ENCODE results near the gene IFIH1.

Gene IFIH1

DNA sequence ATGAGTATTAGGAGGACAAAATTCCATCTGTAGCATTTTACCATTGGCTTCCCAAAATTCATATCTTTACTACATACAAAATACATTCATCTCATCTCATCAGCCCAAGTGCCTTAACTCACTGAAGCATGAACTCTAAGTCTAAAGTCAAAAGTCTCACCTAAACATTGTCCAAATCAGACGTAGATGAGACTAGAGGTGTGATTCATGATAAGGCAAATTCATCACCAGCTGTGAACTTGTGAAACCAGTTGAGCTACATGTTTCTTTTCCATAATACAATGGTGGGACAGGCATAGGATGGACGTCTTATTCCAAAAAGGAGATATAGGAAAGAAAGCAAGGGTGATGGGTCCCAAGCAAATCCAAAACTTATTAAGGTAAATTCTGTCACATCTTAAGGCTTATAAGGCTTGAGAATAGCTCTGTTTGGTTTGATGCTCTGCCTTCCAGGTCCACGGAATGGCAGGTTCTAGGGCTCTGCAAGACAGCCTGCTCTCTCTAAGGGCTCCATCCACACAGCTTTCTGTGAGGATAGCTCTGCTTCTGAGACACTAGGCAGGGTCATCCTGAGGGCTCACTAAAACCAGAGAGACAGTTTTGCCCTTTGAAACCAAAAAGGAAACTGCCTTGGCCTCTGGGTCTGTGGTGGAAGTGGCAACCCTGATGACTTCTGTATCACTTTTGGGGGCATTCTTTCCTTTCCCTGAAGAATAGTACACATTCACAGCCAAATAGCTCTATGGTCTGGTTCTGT lies 9.6 kb downstream of the IFIH1 start:
- no peak for DNase-seq

DNA sequence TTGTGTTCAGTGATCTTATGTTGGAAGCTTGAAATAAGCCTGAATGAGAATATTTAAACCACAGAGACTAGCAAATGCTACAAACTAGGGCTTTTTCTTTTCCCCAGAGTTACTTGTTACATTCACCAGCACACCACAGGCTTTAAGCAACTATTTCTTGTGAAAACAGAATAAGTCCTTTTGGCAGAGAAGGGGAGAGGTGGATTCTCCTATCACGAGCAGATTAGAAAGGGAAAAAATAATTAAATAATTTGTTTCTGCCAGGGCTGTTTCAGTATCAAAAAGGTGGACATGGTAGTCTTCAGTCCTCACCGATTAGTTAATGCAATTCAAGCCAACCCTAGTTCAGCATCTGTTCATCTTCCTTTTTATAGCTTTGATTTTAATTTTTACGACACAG lies 12.6 kb downstream of the IFIH1 start:
- DNase-seq: no peak

DNA sequence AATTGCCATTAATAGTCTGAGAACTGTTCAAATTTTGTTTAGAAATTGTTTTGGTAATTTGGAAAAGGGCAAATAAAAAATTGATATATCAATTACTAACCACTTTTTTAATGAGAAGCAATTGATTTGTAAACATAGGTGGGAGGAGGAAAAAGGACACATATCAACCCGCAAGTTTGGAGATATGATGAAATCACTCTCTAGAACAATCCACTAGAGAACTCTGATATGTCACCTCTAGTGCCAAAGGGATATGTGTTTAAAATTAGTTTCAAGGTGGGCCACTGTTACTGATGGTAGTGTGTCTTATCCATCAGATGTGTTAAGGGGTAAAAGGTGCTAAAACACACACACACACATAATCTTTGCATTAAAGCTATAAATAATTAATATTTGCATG lies 16.6 kb downstream of the IFIH1 start:
- no peak for DNase-seq

DNA sequence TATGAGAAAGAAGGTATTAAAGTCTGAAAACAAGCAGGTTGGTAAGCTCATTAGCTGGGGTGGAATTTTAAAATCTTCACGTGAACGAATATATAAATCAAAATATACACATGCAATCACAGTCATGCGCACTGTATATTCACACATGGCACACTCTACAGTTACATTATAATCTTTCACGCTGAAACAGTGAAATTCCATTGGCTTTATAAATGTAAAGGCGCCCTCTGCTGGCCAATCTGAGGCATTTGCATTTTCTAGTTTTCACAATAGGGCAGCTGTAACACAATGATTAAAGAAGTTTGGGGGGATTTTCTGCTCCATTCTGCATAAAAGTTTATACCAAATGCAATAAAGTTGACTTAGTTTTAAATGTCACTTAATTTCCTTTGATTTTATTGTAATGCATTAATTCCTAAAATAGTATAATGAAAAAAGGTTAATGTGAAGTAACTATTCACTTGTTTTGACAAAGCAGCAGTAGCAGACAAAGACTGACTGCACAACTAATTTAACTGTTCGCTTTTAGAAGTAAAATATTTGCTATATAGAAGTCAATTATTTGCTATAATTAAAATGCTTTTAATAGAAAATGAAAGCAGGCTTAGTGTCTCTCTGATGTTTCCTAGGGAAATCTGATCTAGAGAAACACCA lies 17.2 kb downstream of the IFIH1 start:
- peak; percentile 84 for DNase-seq

DNA sequence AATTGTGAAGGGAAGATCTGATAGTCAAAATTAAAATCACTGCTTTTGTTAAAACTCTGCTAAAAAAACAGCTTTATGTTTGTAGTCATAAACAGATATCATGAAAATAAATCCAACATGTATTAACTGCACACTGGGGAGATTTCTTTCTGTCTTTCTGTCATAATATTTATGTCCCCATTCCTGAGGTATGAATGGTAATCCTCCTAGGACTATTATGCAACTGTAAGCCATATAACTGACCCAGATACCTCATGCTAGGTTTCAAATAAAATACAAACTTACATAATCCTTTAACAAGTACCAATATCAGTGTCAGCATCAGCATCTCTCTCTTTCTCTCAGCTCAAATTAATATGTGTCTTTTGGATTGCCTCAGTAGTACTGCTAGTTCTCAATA lies 18.2 kb downstream of the IFIH1 start:
- DNase-seq: no peak

DNA sequence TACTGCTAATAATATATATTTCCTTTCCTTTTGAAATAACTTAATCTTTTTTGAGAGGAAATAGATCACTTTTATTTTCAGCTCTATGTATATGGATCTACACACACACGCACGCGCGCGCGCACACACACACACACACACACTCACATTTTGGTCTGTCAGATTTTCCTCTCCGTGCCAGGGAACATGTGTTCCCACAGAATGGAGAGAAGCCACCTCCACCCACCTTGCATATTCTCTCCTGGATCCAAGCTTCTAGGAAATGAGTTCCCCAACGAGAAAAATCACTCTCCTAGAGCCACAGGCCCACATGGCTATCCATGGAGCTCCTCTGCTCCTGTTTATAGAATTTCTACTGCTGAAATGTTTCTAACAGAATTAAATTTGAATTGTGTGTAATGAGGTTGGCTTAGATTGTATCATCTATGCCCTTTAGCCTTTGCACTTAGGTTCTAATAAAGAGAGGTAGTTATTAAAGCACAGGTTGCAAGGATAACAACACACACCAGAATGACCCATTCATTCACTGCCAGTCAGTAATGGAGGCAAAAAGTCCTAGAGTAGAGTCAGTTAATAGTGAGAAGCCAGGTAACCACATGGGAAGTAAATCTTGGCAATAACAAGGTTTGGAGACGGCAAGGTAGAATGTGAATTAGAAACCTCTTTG lies 19.7 kb downstream of the IFIH1 start:
- DNase-seq: no peak

DNA sequence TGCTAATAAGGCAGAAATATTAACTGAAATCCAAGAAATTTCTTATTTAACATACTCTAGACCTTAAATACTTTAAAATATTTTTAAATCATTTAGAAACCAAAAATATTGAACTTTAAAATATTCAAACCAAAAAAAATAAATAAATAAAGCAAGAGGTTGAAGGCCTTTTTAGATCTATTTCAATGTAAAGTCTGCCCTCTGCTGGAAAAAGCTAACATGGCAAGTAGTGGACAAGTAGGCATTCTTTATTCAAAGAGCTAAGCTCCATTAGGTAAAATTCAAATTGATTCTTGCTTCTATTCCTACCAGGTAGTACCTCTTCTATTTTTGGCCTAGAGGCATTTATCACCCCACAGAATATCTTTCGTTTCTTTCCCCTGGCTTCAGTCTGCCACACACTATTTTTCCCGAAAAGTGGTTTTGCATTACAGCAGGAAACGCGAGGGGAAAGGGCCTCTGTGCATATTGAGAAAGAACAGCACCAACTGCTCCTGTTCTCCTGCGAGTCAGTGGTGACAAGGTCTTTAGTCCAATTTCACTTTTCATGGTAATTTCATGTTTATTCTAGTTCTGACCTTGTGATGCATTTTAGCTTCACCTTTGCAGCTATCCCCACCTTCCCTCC lies 20.4 kb downstream of the IFIH1 start:
- peak; percentile 87 for DNase-seq

DNA sequence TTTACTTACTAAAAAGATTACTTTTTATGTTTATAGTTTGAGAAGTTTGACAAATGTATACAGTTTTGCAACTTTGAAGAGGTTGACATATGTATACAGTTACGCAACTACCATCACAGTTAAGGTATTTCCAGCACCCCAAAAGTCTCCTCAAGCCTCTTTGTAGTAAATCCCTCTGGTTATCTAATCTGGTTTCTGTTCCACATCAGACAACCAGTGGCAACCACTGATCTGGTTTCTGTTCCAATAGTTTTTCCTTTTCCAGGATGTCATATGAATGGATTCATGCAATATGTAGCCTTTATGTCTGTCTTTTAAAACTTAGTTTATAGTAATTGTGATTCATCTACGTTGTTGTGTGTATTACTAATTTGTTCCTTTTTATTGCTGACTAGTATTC lies 23.5 kb downstream of the IFIH1 start:
- DNase-seq: no peak

DNA sequence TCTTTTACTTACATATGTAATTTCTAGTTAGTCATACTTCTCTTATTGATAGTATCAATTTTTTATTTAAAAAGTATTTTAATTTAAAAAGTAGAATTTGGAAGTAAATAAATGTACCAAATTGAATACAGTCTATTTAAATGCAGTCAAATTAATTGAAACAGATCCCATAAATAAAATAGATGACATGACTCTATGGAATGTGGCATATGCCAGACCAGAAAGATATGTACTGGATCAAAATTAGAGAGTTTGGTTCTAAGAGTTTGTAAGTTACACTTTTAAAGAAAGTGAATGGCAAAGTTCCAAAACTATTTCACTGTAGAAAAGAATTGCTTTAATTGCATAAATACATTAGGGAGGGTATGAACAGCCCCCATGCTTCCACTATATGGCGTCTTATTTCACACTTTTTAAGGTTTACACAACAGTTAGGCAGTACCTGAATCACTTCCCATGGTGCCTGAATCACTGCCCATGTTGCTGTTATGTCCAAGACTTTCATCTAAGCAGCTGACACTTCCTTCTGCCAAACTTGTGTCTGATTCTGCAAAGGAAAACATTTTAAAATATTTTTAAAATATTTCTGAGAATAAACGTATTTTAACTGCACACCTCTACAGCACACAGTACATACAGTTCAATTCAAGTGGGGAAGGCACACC lies 25.2 kb downstream of the IFIH1 start:
- no peak for DNase-seq

DNA sequence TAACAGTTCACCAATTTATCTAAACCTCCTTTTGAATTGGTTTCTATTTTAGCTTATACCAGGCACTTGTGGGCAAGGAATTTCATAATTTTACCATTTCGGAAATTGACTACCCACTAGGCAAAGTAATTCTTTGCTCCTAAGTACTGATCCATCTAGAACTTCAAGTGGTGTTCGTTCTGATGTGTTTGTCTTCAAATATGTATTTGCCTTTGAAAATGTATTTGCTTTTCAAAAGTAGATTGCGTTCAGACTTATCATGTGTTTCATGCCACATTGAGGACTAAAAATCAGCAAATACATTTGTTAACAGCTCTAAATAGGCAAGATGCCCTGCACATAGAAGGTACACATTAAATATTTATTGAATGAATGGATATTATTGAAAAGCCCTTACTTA lies 26.7 kb downstream of the IFIH1 start:
- no peak for DNase-seq

DNA sequence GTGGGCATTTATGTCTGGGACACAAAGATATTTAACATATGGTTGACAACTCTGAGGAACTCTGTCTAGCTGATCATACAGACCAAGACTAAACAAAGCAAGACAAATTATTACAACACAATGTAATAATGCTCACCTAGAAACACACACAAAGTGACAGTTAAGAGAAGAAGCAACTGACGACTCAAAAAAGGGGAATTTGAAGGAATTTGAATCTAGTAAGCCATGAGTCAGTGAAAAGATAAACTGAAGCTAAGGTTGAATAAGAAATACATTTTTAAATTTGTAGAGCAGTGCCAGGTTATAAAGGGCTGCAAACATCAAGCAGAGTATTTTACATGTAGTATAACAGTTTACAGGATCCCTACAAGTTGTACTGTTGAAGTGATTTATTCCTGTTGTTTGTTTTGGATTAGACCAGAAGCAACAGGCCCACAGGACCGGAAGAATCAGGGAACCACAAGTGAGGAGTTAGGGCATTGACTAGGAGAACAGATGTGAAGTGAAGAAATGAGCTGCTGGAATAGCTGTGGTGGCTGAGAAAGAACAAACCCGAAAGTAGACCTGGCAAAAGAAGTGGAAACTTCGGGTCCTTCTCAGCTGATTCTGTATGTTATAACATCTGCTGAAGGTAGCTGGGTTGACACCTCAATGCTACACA lies 35.6 kb downstream of the IFIH1 start:
- no peak for DNase-seq

DNA sequence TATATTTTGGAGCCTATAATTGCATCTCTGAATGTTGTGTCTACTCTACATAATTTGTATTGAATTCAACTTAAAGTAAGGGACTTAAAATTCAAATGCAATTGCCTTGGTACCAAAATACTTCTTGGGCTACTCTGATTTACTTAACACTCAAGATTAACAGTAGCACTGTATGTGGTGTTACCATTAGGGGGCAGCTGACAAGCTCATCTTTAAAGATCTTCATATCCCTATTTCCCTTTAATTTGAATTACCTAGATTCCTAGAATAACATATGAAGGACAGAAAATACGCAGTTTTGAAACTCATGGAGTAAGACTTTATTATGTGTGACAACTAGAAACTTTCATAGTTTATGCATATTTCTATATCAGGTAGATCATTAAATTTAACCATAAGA lies 37.8 kb downstream of the IFIH1 start:
- DNase-seq: no peak

DNA sequence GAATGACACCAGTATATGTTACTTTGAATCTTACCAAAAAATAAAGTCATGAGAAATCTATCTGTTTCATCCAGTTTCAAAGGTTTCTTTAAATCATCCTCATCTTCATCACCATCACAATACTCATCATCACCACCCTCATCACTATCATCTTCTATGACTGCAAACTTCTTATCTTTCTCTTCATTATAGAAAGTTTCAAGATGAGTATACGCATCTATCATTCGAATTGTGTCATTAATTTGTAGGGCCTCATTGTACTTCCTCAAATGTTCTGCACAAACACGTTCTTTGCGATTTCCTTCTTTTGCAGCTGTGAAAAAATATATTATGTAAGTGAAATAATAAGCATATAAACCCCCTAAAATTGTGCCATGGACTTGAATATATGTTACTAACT lies 41.1 kb downstream of the IFIH1 start:
- DNase-seq: no peak

DNA sequence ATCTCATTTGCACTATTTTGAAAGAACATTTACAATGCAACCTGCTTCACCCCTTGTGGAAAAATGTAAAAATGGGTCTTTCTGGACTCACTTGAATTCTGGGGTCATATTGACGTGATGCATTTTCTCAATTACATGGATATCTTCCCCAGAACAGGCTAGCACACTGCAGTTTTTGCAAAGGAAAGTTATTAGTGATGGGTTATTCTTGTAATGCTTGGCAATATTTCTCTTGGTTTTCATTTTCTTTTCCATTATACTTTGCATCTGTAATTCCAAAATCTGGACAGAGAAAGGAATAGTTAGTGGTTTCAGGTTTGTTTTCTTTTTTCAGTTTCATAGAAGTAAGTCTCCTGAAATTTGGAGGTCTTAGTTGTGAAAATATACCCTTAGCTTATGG lies 50.5 kb downstream of the IFIH1 start:
- DNase-seq: no peak

DNA sequence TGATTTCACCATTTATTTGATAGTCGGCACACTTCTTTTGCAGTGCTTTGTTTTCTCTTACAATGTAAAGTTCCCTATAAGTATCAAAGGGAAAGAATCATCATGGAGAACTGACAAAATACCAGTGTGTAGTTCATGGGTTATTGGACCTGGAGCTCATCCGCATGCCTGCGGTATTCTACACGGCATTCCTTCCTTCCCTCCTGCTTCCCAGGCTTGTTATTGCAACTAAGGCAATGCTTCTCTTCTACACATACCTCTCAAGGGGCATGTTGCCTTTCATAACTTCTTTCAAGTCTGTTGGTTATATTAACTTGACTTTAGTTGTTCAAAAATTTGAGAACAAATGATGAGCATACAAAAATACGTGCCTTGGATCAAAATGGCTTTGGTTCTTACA lies 51.0 kb downstream of the IFIH1 start:
- DNase-seq: no peak

DNA sequence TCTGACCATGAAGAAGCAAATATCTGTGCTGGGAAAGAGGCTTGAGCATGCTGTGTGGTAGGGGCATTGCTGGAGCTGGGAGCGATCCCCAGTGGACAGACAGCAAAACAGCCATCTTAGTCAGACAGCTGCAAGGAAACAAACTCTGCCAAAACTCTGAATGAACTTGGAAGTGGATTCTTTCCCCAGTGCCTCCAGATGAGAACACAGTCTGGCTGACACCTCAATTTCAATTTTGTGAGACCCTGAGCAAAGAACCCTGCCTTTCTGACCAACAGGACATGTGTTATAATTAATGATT lies 52.1 kb downstream of the IFIH1 start:
- DNase-seq: no peak

DNA sequence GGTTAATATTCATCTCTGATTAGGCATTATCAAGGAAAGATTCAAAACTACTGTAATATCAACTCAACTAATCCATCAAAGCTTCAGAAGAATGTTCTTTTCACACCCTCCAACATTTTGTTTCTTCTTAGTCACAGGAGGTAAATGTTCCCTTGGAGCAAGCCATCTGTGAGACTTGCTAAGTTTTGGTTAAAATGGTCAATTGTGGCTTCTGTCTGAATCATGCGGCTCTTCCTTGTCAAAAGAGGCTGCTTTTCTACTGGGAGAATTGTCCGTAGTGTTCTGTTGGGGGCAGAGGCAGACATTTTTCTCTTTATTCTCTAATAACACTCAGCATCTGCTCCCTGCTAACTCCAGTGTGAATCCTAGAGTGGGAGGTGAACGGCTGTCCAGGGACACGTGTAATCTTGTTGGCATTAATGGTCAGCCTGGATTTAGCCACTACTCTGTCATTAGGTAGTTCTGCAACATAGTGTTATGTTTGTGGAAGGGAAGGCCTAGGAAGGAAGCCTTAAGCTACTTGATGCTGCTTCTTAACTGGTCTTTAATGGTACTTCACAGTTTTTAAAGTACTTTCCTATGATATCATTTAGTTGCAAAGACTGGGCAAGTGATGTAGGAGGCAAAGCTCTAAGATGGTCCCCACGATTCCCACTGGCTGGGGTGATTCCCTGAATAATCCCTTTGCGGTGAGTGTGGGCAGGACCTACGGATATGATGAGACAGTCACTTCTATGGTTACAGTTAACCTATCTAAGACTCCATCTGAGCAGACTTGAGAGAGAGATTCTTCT lies 52.6 kb downstream of the IFIH1 start:
- DNase-seq: no peak

DNA sequence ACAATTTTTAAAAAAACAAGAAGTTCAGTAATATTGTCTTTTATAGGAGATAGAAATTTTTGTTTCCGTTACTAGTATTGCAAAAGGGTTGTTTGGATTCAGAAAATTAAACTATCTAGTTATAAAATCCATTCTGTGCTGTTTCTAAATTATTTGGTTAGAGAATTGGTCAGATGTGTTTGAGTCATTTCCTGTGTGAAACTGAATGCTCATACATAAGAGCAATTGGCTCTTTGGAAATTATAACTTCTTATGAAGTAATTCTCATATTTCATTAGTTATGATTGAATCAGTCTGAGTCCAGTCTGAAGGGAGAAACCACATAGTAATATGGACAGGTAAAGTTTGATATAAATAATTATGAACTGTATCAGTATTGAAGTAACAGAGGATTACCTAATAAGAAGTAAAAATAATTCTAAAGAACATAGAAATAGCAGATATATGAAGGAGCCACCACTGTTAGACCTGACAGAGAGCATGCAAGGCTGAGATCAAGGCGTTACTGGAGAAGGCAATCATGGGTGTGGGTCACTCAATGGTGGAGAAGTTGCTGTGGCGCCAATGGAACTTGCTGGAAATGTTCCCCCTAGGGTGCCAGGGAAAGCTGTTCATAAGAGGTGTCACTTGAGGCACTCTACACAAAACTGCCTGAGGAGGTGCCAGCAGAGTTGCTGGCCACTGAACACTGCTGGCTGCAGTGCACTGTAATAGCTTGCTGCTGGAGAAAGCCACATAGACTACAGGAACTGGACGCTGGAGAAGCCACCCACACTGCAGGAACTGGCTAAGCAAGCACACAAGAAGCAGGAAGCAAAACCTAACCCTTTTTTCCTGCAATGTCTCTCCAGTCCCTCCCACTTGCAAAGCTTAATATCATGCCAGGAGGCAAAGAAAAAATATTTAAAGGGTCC lies 57.2 kb downstream of the IFIH1 start:
- DNase-seq: no peak

DNA sequence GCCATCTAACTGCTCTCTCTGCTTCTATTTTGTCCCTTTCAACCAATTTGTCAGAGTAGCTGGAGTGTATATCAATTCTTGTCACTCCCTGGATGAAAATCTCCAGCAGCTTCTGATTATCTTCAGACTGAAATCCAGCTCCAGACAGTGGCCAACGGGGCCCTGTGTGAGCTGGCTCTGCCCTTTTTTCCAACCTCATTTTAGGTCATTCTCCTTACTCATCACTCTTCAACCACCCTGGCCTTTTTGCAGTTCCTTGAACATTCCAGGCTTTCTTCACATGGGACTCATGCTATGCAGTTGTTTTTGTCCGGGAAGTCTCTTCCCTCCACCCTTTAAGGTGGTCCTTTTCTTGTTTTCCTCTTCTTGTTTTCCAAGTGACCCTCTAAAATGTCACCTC lies 59.8 kb downstream of the IFIH1 start:
- no peak for DNase-seq

DNA sequence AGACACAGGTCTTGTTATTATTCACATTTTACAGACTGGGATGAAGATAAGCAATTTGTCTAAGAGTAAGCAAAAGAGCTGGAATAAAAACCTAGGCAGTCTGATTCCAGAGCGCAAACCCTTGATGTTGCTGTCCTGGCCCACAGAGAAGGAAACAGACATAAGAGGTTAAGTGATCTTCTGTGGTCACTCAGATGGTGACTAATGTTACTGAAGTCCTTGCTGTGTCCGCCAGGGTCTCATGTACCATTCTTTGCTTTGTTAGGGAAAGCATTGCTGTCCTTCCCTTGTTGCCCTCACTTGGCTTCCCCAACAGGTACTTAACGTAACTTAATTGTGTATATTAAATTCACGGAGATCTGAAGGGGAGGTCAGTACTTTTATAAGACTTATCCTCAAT lies 60.3 kb downstream of the IFIH1 start:
- DNase-seq: no peak

DNA sequence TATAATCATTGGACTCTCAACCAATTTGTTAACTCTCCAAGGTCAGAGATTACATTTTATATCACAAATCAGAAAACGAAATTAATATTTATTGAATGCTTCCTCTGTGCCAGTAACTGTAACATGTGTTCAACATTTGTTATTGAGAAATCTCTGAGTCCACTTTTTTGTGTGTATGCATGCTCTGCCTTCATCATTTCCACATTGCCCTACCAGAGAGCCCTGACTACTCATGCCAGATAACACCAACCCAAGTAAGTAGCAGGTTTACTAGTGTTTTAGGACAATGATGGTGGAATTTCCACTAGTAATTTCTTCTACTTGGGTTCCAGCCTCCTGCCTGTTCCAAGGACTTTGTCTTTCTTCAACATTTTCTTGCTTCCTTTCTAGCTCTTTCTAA lies 61.1 kb downstream of the IFIH1 start:
- DNase-seq: no peak

Data from NCI-H82 (cell line).